ENCODE data around the gene PIP5K1C. TPM values are rescaled to one million over a fixed set of nuclear protein-coding genes. Genes with fewer than 3 reads are reported as not detected.
"Not testable (repeated sequence)": the region's sequence is repeated elsewhere in the genome, so short reads cannot be mapped to it uniquely, and the experiment has no call there.

PIP5K1C gene
- total RNA-seq, 1 experiment from 2014 or later = 18.9 TPM

- DNase-seq (ENCODE audit: low spot score) = no peak
These were observed 22.1 kb downstream of the PIP5K1C start for GRCh38 chr19:3678188-3678587.

GRCh38 chr19:3674784-3675543, 25.3 kb downstream of the PIP5K1C start:
- no peak for DNase-seq (ENCODE audit: low spot score)

GRCh38 chr19:3673506-3674439, 26.5 kb downstream of the PIP5K1C start:
- DNase-seq (ENCODE audit: low spot score) = no peak

- no peak for DNase-seq (ENCODE audit: low spot score)
These were observed 27.3 kb downstream of the PIP5K1C start for GRCh38 chr19:3672993-3673392.

- DNase-seq (ENCODE audit: low spot score) = no peak
These were observed 27.7 kb downstream of the PIP5K1C start for GRCh38 chr19:3672575-3672948.

GRCh38 chr19:3671680-3672574, 28.3 kb downstream of the PIP5K1C start:
- DNase-seq (ENCODE audit: low spot score) = no peak

- DNase-seq (ENCODE audit: low spot score) = no peak
These were observed 29.2 kb downstream of the PIP5K1C start for GRCh38 chr19:3670796-3671679.

- no peak for DNase-seq (ENCODE audit: low spot score)
These were observed 30.1 kb downstream of the PIP5K1C start for GRCh38 chr19:3669947-3670795.

- DNase-seq (ENCODE audit: low spot score) = peak; percentile 15
These were observed 31.0 kb downstream of the PIP5K1C start for GRCh38 chr19:3669082-3669946.

- DNase-seq (ENCODE audit: low spot score) = peak; percentile 30
These were observed 31.8 kb downstream of the PIP5K1C start for GRCh38 chr19:3668331-3669081.

- DNase-seq (ENCODE audit: low spot score) = no peak
These were observed 32.5 kb downstream of the PIP5K1C start for GRCh38 chr19:3667766-3668165.

- DNase-seq (ENCODE audit: low spot score) = no peak
These were observed 33.1 kb downstream of the PIP5K1C start for GRCh38 chr19:3667037-3667638.

- not testable (repeated sequence) for DNase-seq (ENCODE audit: low spot score)
These were observed 33.8 kb downstream of the PIP5K1C start for GRCh38 chr19:3666545-3666856.

- peak; percentile 49 for DNase-seq (ENCODE audit: low spot score)
These were observed 34.4 kb downstream of the PIP5K1C start for GRCh38 chr19:3665681-3666544.

- DNase-seq (ENCODE audit: low spot score) = peak; percentile 42
These were observed 35.2 kb downstream of the PIP5K1C start for GRCh38 chr19:3664879-3665642.

- no peak for DNase-seq (ENCODE audit: low spot score)
These were observed 36.4 kb downstream of the PIP5K1C start for GRCh38 chr19:3663838-3664237.

All from HT-29 (cell line).